Smooth muscle cell (in vitro differentiated cells): ENCODE results near the gene SNAPC4. TPM values are rescaled to one million over a fixed set of nuclear protein-coding genes. Genes with fewer than 3 reads are reported as not detected.

Source experiments
- DNase-seq: peaks from one replicate; lab custom pipeline; 2025; ENCODE audit not compliant: unreplicated experiment; lab: John Stamatoyannopoulos, UW
- H2AFZ ChIP-seq: fragments of 200-600 bp; sonication (generic); 2 replicates; pipeline ENCODE4 v1.6.0; 2016; ENCODE audit warnings: antibody characterized with exemption, low read depth, mild to moderate bottlenecking
- H3F3A ChIP-seq: fragments of 200-600 bp; sonication (generic); 2 replicates; pipeline ENCODE4 v1.6.0; 2017; ENCODE audit warnings: antibody characterized with exemption, low read depth
- H3K27ac ChIP-seq: fragments of 200-600 bp; sonication (generic); 2 replicates; pipeline ENCODE4 v1.5.1; 2016; ENCODE audit warnings: low read depth, mild to moderate bottlenecking
- H3K27me3 ChIP-seq: fragments of 200-600 bp; sonication (generic); 2 replicates; pipeline ENCODE4 v1.6.1; 2016; ENCODE audit warnings: low read depth, mild to moderate bottlenecking
- H3K36me3 ChIP-seq: fragments of 200-600 bp; sonication (generic); 2 replicates; pipeline ENCODE4 v1.5.1; 2016; ENCODE audit warnings: low read depth
- H3K4me1 ChIP-seq: fragments of 200-600 bp; sonication (generic); 2 replicates; pipeline ENCODE4 v1.5.1; 2016; ENCODE audit warnings: low read depth
- H3K4me2 ChIP-seq: fragments of 200-600 bp; sonication (generic); 2 replicates; pipeline ENCODE4 v1.6.0; 2016; ENCODE audit warnings: mild to moderate bottlenecking
- H3K4me3 ChIP-seq: fragments of 200-600 bp; sonication (generic); 2 replicates; pipeline ENCODE4 v1.5.1; 2016; ENCODE audit warnings: mild to moderate bottlenecking
- H3K79me2 ChIP-seq: fragments of 200-600 bp; sonication (generic); 2 replicates; pipeline ENCODE4 v1.6.0; 2016; ENCODE audit warnings: low read depth, mild to moderate bottlenecking
- H3K9ac ChIP-seq: fragments of 200-600 bp; sonication (generic); 2 replicates; pipeline ENCODE4 v1.6.0; 2016; ENCODE audit warnings: low read depth
- H3K9me3 ChIP-seq: fragments of 200-600 bp; sonication (generic); replicated peaks from 2 replicates; pipeline ENCODE4 v1.5.1; 2016; ENCODE audit warnings: low read depth
- H4K20me1 ChIP-seq: fragments of 200-600 bp; sonication (generic); 2 replicates; pipeline ENCODE4 v1.6.0; 2016; ENCODE audit warnings: low read depth
- WGBS: methylation state at CpG from one replicate; pipeline ENCODE4 v1.1.7; 2016; ENCODE audit warnings: low lambda C conversion rate; 5-methylcytosine and 5-hydroxymethylcytosine counted together
- polyA plus RNA-seq: library from polyadenylated mRNA; unstranded; fragments of >200 nt; fragmentation: Nextera tagmentation; extraction: Ambion mirVana; gene quantifications from 2 replicates; pipeline ENCODE4 v1.2.1, GENCODE V29; 2016
- total RNA-seq: library from RNA; depleted of rRNA; stranded (reverse); fragments of >200 nt; gene quantifications from 2 replicates; pipeline ENCODE4 v1.2.3, GENCODE V29; 2014
- TF ChIP-seq, protein P1 (sequence below): fragments of 200-600 bp; sonication (generic); IDR thresholded peaks from 2 replicates; pipeline ENCODE4 v1.5.1; 2017; ENCODE audit warnings: borderline replicate concordance, mild to moderate bottlenecking, antibody characterized with exemption; ENCODE audit not compliant: insufficient read depth, poor library complexity, severe bottlenecking

The SNAPC4 gene
- total and polyA plus RNA-seq, 2 experiments from 2014 or later: 4.2 to 9.0 TPM

DNA sequence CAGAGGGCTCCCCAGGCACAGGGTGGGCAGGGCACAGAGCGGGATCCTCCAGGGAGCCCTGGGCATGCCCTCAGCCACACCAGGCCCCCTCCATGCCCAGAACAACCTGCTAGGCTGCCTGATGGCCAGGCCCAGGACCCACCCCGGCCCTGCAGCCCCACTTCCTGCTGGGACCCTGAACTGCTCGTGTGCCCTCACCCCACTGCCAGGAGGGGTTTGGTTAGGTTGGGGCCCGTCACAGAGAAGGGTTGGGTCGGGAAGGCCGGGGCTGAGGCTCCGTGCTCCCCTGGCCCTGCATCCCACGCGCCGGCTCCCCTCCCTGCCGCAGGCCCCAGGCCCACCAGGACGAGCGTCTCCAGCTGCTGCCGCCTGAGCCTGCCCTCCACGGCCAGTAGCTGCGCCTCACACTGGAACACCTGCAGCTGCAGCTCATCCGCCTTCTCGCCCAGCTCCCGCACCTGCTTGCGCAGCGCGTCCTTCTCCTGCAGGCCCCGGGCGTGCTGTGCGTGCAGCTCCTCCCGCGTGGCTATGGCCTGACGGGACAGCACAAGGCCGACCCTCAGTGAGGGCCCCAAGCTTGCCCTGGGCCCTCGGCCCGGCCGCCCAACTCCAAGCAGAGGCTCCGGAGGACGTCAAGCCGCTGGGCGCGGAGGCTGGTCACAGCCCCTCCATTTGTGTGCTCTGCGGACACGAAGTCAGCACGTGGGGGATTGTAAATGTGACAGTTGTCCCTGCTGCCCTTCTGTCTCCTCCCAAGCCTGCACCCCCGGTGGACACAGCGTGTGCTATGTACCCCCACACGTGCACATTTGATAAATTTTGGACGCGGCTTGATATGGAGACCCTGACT lies 32.4 kb downstream of the SNAPC4 start:
- Histone ChIP-seq H3K4me2 (no peak overlapping the region), H3K9me3 (no peaks in the 10 kb centered on the region), H3K79me2 (no peaks in the 10 kb centered on the region), H2AFZ (no peak overlapping the region), H3K9ac (no peak overlapping the region), H3F3A (no peaks in the 10 kb centered on the region), H3K36me3 (no peaks in the 10 kb centered on the region), H4K20me1 (peaks cover 7% of the 10 kb centered on the region), H3K27ac (no peak overlapping the region), H3K27me3 (no peaks in the 10 kb centered on the region), H3K4me1 (peaks cover 4% of the 10 kb centered on the region), H3K4me3 (no peak overlapping the region)
- WGBS: 95% methylated on average over 40 of the region's 45 CpGs
- TF ChIP-seq, protein P1, sequence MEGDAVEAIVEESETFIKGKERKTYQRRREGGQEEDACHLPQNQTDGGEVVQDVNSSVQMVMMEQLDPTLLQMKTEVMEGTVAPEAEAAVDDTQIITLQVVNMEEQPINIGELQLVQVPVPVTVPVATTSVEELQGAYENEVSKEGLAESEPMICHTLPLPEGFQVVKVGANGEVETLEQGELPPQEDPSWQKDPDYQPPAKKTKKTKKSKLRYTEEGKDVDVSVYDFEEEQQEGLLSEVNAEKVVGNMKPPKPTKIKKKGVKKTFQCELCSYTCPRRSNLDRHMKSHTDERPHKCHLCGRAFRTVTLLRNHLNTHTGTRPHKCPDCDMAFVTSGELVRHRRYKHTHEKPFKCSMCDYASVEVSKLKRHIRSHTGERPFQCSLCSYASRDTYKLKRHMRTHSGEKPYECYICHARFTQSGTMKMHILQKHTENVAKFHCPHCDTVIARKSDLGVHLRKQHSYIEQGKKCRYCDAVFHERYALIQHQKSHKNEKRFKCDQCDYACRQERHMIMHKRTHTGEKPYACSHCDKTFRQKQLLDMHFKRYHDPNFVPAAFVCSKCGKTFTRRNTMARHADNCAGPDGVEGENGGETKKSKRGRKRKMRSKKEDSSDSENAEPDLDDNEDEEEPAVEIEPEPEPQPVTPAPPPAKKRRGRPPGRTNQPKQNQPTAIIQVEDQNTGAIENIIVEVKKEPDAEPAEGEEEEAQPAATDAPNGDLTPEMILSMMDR: no peak
- no peak for DNase-seq

DNA sequence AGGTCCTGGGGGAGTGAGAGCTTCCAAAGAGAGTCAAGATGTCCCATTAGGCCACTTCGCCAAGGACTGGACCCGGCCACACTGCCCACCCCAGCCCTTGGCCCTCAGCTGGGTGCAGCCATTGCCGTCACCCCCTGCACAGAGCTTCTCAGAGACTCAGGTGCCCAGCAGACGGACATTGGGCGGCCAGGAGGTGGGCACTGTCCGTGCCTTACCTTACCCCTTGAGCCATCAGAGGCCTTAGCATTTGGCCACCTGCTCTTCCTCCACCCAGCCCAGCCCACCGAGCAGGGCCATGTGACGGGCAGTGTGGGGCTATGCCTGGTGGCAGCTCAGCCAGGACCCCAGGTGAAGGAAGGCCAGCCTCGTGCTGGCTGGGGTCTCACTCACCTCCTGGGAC lies 33.1 kb downstream of the SNAPC4 start:
- H3F3A ChIP-seq: no peaks in the 10 kb centered on the region
- H3K79me2 ChIP-seq: no peaks in the 10 kb centered on the region
- H3K36me3 ChIP-seq: no peaks in the 10 kb centered on the region
- TF ChIP-seq, protein P1: no peak
- 96% methylated on average over 7 of the region's 9 CpGs for WGBS
- H3K27ac ChIP-seq: no peak overlapping the region
- H3K4me1 ChIP-seq: no peaks in the 10 kb centered on the region
- H3K4me2 ChIP-seq: no peak overlapping the region
- H3K4me3 ChIP-seq: no peak overlapping the region
- H3K9me3 ChIP-seq: no peaks in the 10 kb centered on the region
- H4K20me1 ChIP-seq: peaks cover 7% of the 10 kb centered on the region
- H3K27me3 ChIP-seq: no peaks in the 10 kb centered on the region
- no peak overlapping the region for H3K9ac ChIP-seq
- no peak for DNase-seq
- H2AFZ ChIP-seq: no peak overlapping the region

DNA sequence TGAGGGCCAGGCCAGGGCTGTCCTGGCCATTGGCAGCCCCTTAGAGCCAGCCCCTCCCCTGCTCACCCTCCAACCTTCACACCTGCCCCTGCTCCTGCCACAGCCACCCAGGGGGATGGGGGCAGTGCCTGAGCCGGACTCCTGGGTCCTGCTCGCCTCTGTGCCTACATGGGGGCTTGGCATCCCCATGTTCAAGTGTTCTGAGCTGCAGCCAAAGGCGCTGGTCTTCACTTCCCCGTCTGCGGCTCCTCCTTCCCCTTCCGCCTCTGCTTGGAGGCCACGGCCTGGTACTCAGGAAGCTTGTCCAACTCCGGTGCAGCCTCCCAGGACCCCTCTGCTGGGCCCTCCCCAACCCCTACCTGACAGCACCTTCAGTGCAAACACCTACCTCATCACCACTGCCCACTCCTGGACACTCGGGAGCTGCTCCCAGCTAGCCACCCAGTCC lies 34.2 kb downstream of the SNAPC4 start:
- Histone ChIP-seq H3K79me2 (no peaks in the 10 kb centered on the region), H3K4me3 (no peak overlapping the region), H3K36me3 (no peaks in the 10 kb centered on the region), H4K20me1 (peaks cover 7% of the 10 kb centered on the region), H3K4me1 (no peaks in the 10 kb centered on the region), H3K27ac (no peak overlapping the region), H3K4me2 (no peak overlapping the region), H3K27me3 (no peaks in the 10 kb centered on the region), H3K9ac (no peak overlapping the region), H2AFZ (no peak overlapping the region), H3K9me3 (no peaks in the 10 kb centered on the region), H3F3A (no peaks in the 10 kb centered on the region)
- DNase-seq: no peak
- 93% methylated on average over 8 of the region's 9 CpGs for WGBS
- TF ChIP-seq, protein P1: no peak
